HepG2 (cell line): ENCODE results near the gene ONECUT3. TPM values are rescaled to one million over a fixed set of nuclear protein-coding genes. Genes with fewer than 3 reads are reported as not detected.

Source experiments
- ATAC-seq: fragments of 200-7000 bp; cut with Tn5 transposase; 3 replicates; pipeline ENCODE4 v1.9.1; 2020; ENCODE audit warnings: mild to moderate bottlenecking, moderate library complexity
- BruUV-seq: library from RNA; stranded (reverse); fragments of 400-500 nt; replicated peaks from 2 replicates; lab custom pipeline; 2021; lab: Mats Ljungman, UMichigan
- CTCF ChIA-PET: fragments of 300-600 bp; formaldehyde crosslinking; extraction: SDS; loops from one replicate; lab custom pipeline; 2021; ENCODE audit warnings: low total read pairs, inconsistent platforms, low intra/inter-chr PET ratio; lab: Yijun Ruan, JAX
- POLR2A ChIA-PET: fragments of 350-600 bp; sonication (Branson Sonifier 250); formaldehyde crosslinking; loops from one replicate; lab custom pipeline; 2020; ENCODE audit warnings: antibody characterized with exemption, inconsistent platforms; lab: Yijun Ruan, JAX
- DNase-seq: peaks from one replicate; pipeline ENCODE4 v3.0.0-alpha.2; 2015; ENCODE audit warnings: low spot score
- FAIRE-seq: peaks from 3 replicates; lab custom pipeline; 2011; peaks lifted over from hg19 to GRCh38; lab: Jason Lieb, UNC
- H2AFZ ChIP-seq: one replicate; pipeline ENCODE4 v1.6.1; 2011; ENCODE audit warnings: low read length, inconsistent platforms
- H3K27ac ChIP-seq: fragments of 300-600 bp; 3 replicates; pipeline ENCODE4 v1.8.0; 2011; ENCODE audit warnings: mixed run types, mild to moderate bottlenecking, mixed read lengths, low read length, inconsistent platforms; ENCODE audit not compliant: insufficient read depth; ENCODE audit errors: extremely low read length
- H3K27me3 ChIP-seq, 2 experiments: fragments of 200-600 bp in 1 of 2; 2 replicates in 1 of 2; 3 replicates in 1 of 2; pipeline versions ENCODE4 v1.6.0 to v1.8.0; 2011; ENCODE audit warnings: low read length in 2 of 2, mild to moderate bottlenecking in 2 of 2, moderate library complexity in 2 of 2, inconsistent platforms in 1 of 2; ENCODE audit not compliant: insufficient read depth in 2 of 2, control insufficient read depth in 1 of 2
- H3K36me3 ChIP-seq, 2 experiments: fragments of 200-600 bp in 1 of 2; replicated peaks in 1 of 2; 2 replicates in 1 of 2; 3 replicates in 1 of 2; pipeline versions ENCODE4 v1.5.1 to v1.8.0; 2011; ENCODE audit warnings: low read length in 2 of 2, inconsistent platforms in 1 of 2; ENCODE audit not compliant: insufficient read depth in 2 of 2, control insufficient read depth in 1 of 2
- H3K4me1 ChIP-seq: 2 replicates; pipeline ENCODE4 v1.5.1; 2012; ENCODE audit warnings: low read length, inconsistent platforms; ENCODE audit not compliant: insufficient read depth
- H3K4me2 ChIP-seq: 2 replicates; pipeline ENCODE4 v1.6.0; 2011; ENCODE audit warnings: low read depth, low read length, inconsistent platforms
- H3K4me3 ChIP-seq, 3 experiments: fragments of 200-600 bp in 1 of 3; sonication (generic), shearing (Covaris generic) in 1 of 3; replicated peaks in 1 of 3; 2 replicates each; pipeline ENCODE4 v1.5.1; 2011 to 2016; ENCODE audit warnings: low read length in 3 of 3, inconsistent platforms in 2 of 3, low read depth in 2 of 3, mild to moderate bottlenecking in 2 of 3, control low read depth in 1 of 3, mixed read lengths in 1 of 3; ENCODE audit not compliant: insufficient read depth in 1 of 3
- H3K79me2 ChIP-seq: one replicate; pipeline ENCODE4 v1.6.1; 2011; ENCODE audit warnings: low read length, inconsistent platforms; ENCODE audit not compliant: insufficient read depth
- H3K9ac ChIP-seq: 2 replicates; pipeline ENCODE4 v1.6.0; 2011; ENCODE audit warnings: mild to moderate bottlenecking, low read depth, low read length, inconsistent platforms; ENCODE audit not compliant: insufficient read depth
- H3K9me3 ChIP-seq: 2 replicates; pipeline ENCODE4 v1.5.1; 2012; ENCODE audit warnings: mild to moderate bottlenecking, low read length
- H4K20me1 ChIP-seq: 2 replicates; pipeline ENCODE4 v1.6.0; 2011; ENCODE audit warnings: inconsistent platforms, mild to moderate bottlenecking, low read length, moderate library complexity; ENCODE audit not compliant: insufficient read depth
- AGO2 ChIP-seq: fragments of 200-400 bp; formaldehyde crosslinking; optimal IDR thresholded peaks from 2 replicates; pipeline ENCODE3; 2017; ENCODE audit warnings: mild to moderate bottlenecking, low read depth, low read length, moderate library complexity
- BRCA1 ChIP-seq: sonication (generic); formaldehyde crosslinking; IDR thresholded peaks from 2 replicates; pipeline ENCODE4 v1.4.0; 2020; ENCODE audit warnings: missing genetic modification reagents
- MED13 ChIP-seq: sonication (generic); formaldehyde crosslinking; IDR thresholded peaks from 2 replicates; pipeline ENCODE4 v1.5.0; 2020; ENCODE audit warnings: missing genetic modification reagents
- RBM22 ChIP-seq: fragments of 200-400 bp; formaldehyde crosslinking; optimal IDR thresholded peaks from 2 replicates; pipeline ENCODE3; 2017; ENCODE audit warnings: mild to moderate bottlenecking, low read length, moderate library complexity
- YEATS2 ChIP-seq: sonication (generic); formaldehyde crosslinking; IDR thresholded peaks from 2 replicates; pipeline ENCODE4 v1.4.0; 2020; ENCODE audit warnings: missing genetic modification reagents, borderline replicate concordance
- ZFP36 ChIP-seq: fragments of 150-350 bp; IDR thresholded peaks from 2 replicates; pipeline ENCODE4 v1.6.1; 2018; ENCODE audit warnings: borderline replicate concordance, low read length, low read depth; ENCODE audit not compliant: partially characterized antibody
- ZFY ChIP-seq: sonication (generic); formaldehyde crosslinking; IDR thresholded peaks from 2 replicates; pipeline ENCODE4 v1.4.0; 2020; ENCODE audit warnings: missing genetic modification reagents
- ZNF225 ChIP-seq: sonication (generic); formaldehyde crosslinking; IDR thresholded peaks from 2 replicates; pipeline ENCODE4 v1.4.0; 2020; ENCODE audit warnings: mild to moderate bottlenecking, missing genetic modification reagents
- ZNF232 ChIP-seq: sonication (generic); formaldehyde crosslinking; IDR thresholded peaks from 2 replicates; pipeline ENCODE4 v1.4.0; 2020; ENCODE audit warnings: missing genetic modification reagents, borderline replicate concordance
- ZNF674 ChIP-seq: sonication (generic); formaldehyde crosslinking; IDR thresholded peaks from 2 replicates; pipeline ENCODE4 v1.5.0; 2020; ENCODE audit warnings: low read depth, mild to moderate bottlenecking, missing genetic modification reagents
- ZNF841 ChIP-seq: sonication (generic); formaldehyde crosslinking; IDR thresholded peaks from 2 replicates; pipeline ENCODE4 v1.8.1; 2023; ENCODE audit warnings: missing genetic modification reagents, borderline replicate concordance
- whole genome bisulfite sequencing: methylation state at CpG from one replicate; pipeline ENCODE4 v1.1.6; 2017; ENCODE audit warnings: low lambda C conversion rate; 5-methylcytosine and 5-hydroxymethylcytosine counted together
- in situ Hi-C: cut with HindIII; loops from 2 replicates; pipeline ENCODE4 v1.10.0; 2017; ENCODE audit warnings: low pct_unique_long_range_greater_than_20kb; ENCODE audit not compliant: extremely low pct_ligation_motif_present
- intact Hi-C: fragments of 100-400 bp; cut with micrococcal nuclease; formaldehyde crosslinking; loops from one replicate; pipeline ENCODE4 v1.10.0; 2022; ENCODE audit not compliant: unreplicated experiment
- polyA plus RNA-seq, 8 experiments: library from polyadenylated mRNA; depleted of rRNA in 3 of 8; stranded (reverse) in 7 of 8; unstranded in 1 of 8; fragments of >200 nt; fragmentation: Illumina TruSeq in 4 of 8; extraction: Trizol in 4 of 8; gene quantifications; 2 replicates each; pipeline versions ENCODE4 v1.2.1 to v1.2.3, GENCODE V29; 2011 to 2016; ENCODE audit warnings: low read depth in 4 of 8, missing spikeins in 1 of 8, mixed read lengths in 1 of 8; ENCODE audit not compliant: insufficient read depth in 1 of 8
- total RNA-seq, 5 experiments: library from RNA; depleted of rRNA; stranded (reverse); fragments of >200 nt; fragmentation: Illumina TruSeq; extraction: Trizol; gene quantifications; 2 replicates each; pipeline ENCODE4 v1.2.3, GENCODE V29; 2016; ENCODE audit warnings: low read depth in 1 of 5
- TF ChIP-seq, protein P1 (sequence below): sonication (generic); formaldehyde crosslinking; IDR thresholded peaks from 2 replicates; pipeline ENCODE4 v1.8.0; 2022; ENCODE audit warnings: mild to moderate bottlenecking, missing genetic modification reagents; ENCODE audit not compliant: insufficient replicate concordance

Gene ONECUT3
- total and polyA plus RNA-seq, 2 of the 13 experiments (the other 11 are each of a cell fraction or from before 2014, with no cell fraction given) = under 0.01 TPM; not detected in 1

DNA sequence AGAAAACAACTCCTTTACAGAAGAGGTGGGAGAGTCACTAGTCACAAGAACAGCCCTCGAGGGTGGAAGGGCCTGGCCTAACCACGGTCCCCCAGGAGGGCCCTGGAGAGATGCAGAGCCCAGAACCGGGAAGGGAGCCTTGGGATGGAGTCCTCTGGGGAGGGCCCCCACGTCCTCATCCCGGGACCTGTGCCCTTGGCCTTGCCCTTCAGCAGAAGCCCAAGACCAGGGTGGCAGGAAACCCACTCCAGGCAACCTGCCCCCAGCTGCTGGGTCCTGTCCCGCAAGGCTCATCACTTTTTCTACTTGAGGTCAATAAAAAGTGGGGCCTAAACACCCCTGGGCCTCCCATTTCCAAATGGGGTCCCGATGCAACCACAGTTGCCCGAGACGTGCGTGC lies 61.1 kb downstream of the ONECUT3 start:
- CTCF ChIA-PET = no interaction called here
- H4K20me1 ChIP-seq = no peaks in the 10 kb centered on the region
- no peaks in the 10 kb centered on the region; a peak in 1 of 5 replicates for H3K27me3 ChIP-seq
- in situ Hi-C loops = no loop called here
- DNase-seq = no peak
- ATAC-seq = no peak
- 78% methylated on average over 4 of the region's 10 CpGs for WGBS
- FAIRE-seq = no peak
- no peak overlapping the region for H2AFZ ChIP-seq
- no peak overlapping the region for H3K4me2 ChIP-seq
- H3K4me1 ChIP-seq = peaks cover 18% of the 10 kb centered on the region
- POLR2A ChIA-PET = no interaction called here
- no peak overlapping the region for H3K9ac ChIP-seq
- H3K79me2 ChIP-seq = no peaks in the 10 kb centered on the region
- no TSS peak for BruUV-seq
- H3K9me3 ChIP-seq = no peaks in the 10 kb centered on the region
- H3K27ac ChIP-seq = no peak overlapping the region
- no peak overlapping the region for H3K4me3 ChIP-seq
- peaks cover 16 to 23% of the 10 kb centered on the region in 2 experiments for H3K36me3 ChIP-seq
- intact Hi-C loops = no loop called here
- TF ChIP-seq, protein P1, sequence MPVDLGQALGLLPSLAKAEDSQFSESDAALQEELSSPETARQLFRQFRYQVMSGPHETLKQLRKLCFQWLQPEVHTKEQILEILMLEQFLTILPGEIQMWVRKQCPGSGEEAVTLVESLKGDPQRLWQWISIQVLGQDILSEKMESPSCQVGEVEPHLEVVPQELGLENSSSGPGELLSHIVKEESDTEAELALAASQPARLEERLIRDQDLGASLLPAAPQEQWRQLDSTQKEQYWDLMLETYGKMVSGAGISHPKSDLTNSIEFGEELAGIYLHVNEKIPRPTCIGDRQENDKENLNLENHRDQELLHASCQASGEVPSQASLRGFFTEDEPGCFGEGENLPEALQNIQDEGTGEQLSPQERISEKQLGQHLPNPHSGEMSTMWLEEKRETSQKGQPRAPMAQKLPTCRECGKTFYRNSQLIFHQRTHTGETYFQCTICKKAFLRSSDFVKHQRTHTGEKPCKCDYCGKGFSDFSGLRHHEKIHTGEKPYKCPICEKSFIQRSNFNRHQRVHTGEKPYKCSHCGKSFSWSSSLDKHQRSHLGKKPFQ (CRISPR knock-in tag) = no peak
- peak; percentile 15; the same call in 1 of the 2 replicates for TF ChIP-seq ZFY (CRISPR knock-in tag)

DNA sequence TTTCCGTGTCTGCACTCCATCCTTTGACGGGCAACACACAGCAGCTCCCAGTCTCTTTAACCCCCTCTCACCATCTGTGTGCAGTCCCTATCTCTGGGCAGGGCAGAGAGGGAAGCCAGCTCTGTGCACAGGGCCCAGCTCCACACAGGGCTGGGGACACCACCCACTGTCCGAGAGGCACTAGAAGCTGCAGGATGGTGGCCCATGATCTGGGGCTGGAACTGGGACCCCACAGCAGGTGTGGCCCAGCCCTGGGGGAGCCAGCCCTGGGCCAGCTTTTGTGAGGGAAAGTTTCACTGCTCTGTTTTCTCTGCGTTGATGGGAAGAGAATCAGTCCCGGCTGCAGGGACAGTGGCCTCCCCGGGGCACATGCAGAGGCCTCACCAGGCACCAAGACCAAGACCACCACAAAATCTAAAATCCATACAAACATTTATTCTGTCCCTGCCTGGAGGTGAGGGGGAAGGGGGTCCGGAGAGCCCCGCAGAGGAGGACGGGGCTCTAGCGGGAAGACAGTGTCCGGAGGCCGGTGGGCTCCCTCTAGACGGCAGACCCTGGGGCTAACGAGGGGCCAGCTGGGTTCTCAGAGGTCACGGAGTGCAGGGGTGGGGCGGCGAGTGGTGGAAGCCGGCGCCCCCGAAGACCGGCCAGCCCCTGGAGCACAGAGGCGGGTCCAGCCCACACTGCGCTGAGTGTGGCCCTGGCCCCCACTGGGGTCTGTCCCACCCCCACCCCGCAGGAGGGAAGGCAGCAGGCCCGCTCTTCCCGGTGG lies 61.7 kb downstream of the ONECUT3 start:
- H3K9me3 ChIP-seq = no peaks in the 10 kb centered on the region
- no peaks in the 10 kb centered on the region for H4K20me1 ChIP-seq
- DNase-seq = no peak
- no peak overlapping the region for H3K27ac ChIP-seq
- ATAC-seq = no peak
- ChIA-PET CTCF (no interaction called here), POLR2A (no interaction called here)
- no peak overlapping the region for H3K4me3 ChIP-seq
- H2AFZ ChIP-seq = no peak overlapping the region
- intact Hi-C loops = no loop called here
- H3K4me1 ChIP-seq = peaks cover 18% of the 10 kb centered on the region
- no peak for FAIRE-seq
- 99% methylated on average over 22 of the region's 26 CpGs for WGBS
- in situ Hi-C loops = no loop called here
- no TSS peak for BruUV-seq
- no peaks in the 10 kb centered on the region; a peak in 1 of 5 replicates for H3K27me3 ChIP-seq
- TF ChIP-seq ZFP36 = no peak
- no peak for TF ChIP-seq ZNF841
- no peak for TF ChIP-seq ZNF232 (CRISPR knock-in tag)
- no peak for TF ChIP-seq ZNF225 (CRISPR knock-in tag)
- no peak for TF ChIP-seq BRCA1
- no peak for TF ChIP-seq MED13 (CRISPR knock-in tag)
- no peak for TF ChIP-seq ZNF674
- peak; percentile 88 for TF ChIP-seq AGO2
- TF ChIP-seq RBM22 = peak; percentile 19
- TF ChIP-seq YEATS2 (CRISPR knock-in tag) = no peak
- H3K79me2 ChIP-seq = no peaks in the 10 kb centered on the region
- H3K9ac ChIP-seq = no peak overlapping the region
- H3K36me3 ChIP-seq = peaks cover 21 to 29% of the 10 kb centered on the region in 2 experiments
- H3K4me2 ChIP-seq = no peak overlapping the region
